ENCODE results near the gene DPP6.

GRCh38 chr7:154757756-154758155, 705.6 kb downstream of the DPP6 start:
- TF ChIP-seq POLR2AphosphoS5 (IDR thresholded peaks at IDR 0.05) (no peak), POLR2A (IDR thresholded peaks at IDR 0.05; ENCODE audit: low read depth) (no peak), CTCF (IDR thresholded peaks at IDR 0.05) (no peak)
